K562 (cell line): ENCODE results near the gene ANKLE2. TPM values are rescaled to one million over a fixed set of nuclear protein-coding genes. Genes with fewer than 3 reads are reported as not detected.
A peak's percentile ranks its signal among the peaks of the same experiment; 100 is the strongest.

Experiments used
- ARID3B ChIP-seq: fragments of 250-450 bp; sonication (Bioruptor Pico); IDR thresholded peaks from 2 replicates; pipeline ENCODE4 v1.4.0; 2020; ENCODE audit warnings: borderline replicate concordance
- ATF1 ChIP-seq, 2 experiments: fragments of 450-650 bp in 1 of 2; IDR thresholded peaks; 2 replicates each; pipeline ENCODE4 v1.6.1; 2016; ENCODE audit warnings: missing compliant biosample characterization in 1 of 2, missing genetic modification characterization in 1 of 2
- CUX1 ChIP-seq: fragments of 200-800 bp; sonication (Bioruptor generic); IDR thresholded peaks from 2 replicates; pipeline ENCODE4 v1.6.1; 2016; ENCODE audit warnings: missing genetic modification characterization, missing compliant biosample characterization
- DLX4 ChIP-seq: fragments of 250-450 bp; sonication (Bioruptor Pico); IDR thresholded peaks from 2 replicates; pipeline ENCODE4 v1.6.1; 2021; ENCODE audit warnings: mild to moderate bottlenecking
- DMBX1 ChIP-seq: fragments of 250-450 bp; sonication (Bioruptor Pico); IDR thresholded peaks from 2 replicates; pipeline ENCODE4 v1.8.0; 2022; ENCODE audit warnings: inconsistent platforms, mild to moderate bottlenecking, moderate library complexity, borderline replicate concordance
- FOXJ2 ChIP-seq: fragments of 200-800 bp; sonication (Bioruptor generic); IDR thresholded peaks from 2 replicates; pipeline ENCODE4 v1.6.1; 2016; ENCODE audit warnings: missing genetic modification characterization, missing compliant biosample characterization
- FOXM1 ChIP-seq, 2 experiments: fragments of 450-650 bp in 1 of 2; sonication (generic) in 1 of 2; formaldehyde crosslinking in 1 of 2; IDR thresholded peaks; 2 replicates each; pipeline versions ENCODE4 v1.6.1 to v1.9.0; 2017 to 2022; ENCODE audit warnings: low read depth in 2 of 2, mild to moderate bottlenecking in 2 of 2, missing genetic modification reagents in 1 of 2, moderate library complexity in 1 of 2
- FOXP1 ChIP-seq: sonication (generic); formaldehyde crosslinking; IDR thresholded peaks from 2 replicates; pipeline ENCODE4 v1.8.0; 2022; ENCODE audit warnings: mild to moderate bottlenecking, missing genetic modification reagents
- GABPA ChIP-seq: fragments of 200-800 bp; sonication (Bioruptor generic); conservative IDR thresholded peaks from 2 replicates; pipeline ENCODE4 v1.6.1; 2016; ENCODE audit warnings: low read depth, missing genetic modification characterization, missing compliant biosample characterization
- GABPB2 ChIP-seq: fragments of 250-450 bp; sonication (Bioruptor Pico); conservative IDR thresholded peaks from 2 replicates; pipeline ENCODE4 v1.5.1; 2021; ENCODE audit warnings: mild to moderate bottlenecking
- JUN ChIP-seq, 2 experiments: sonication (generic) in 1 of 2; formaldehyde crosslinking in 1 of 2; IDR thresholded peaks; 2 replicates each; pipeline versions ENCODE4 v1.6.1 to v1.8.0; 2012 to 2022; ENCODE audit warnings: borderline replicate concordance in 2 of 2, mild to moderate bottlenecking in 2 of 2, improper control_type of control experiment in 1 of 2, low read depth in 1 of 2, low read length in 1 of 2, missing genetic modification reagents in 1 of 2
- MAFK ChIP-seq: IDR thresholded peaks from 2 replicates; pipeline ENCODE4 v1.6.1; 2011; ENCODE audit warnings: low read length, improper control_type of control experiment
- MCM2 ChIP-seq: fragments of 450-650 bp; IDR thresholded peaks from 2 replicates; pipeline ENCODE4 v1.6.1; 2017; ENCODE audit warnings: low read depth, mild to moderate bottlenecking
- PTRF ChIP-seq: fragments of 450-650 bp; IDR thresholded peaks from 2 replicates; pipeline ENCODE4 v1.6.1; 2016; ENCODE audit warnings: mild to moderate bottlenecking, missing genetic modification characterization, missing compliant biosample characterization
- SRSF7 ChIP-seq: fragments of 200-400 bp; formaldehyde crosslinking; optimal IDR thresholded peaks from 2 replicates; pipeline ENCODE3; 2017; ENCODE audit warnings: mild to moderate bottlenecking, low read depth, low read length
- ZNF212 ChIP-seq: fragments of 450-650 bp; formaldehyde crosslinking; IDR thresholded peaks from 2 replicates; pipeline ENCODE4 v1.4.0; 2020; ENCODE audit warnings: mild to moderate bottlenecking
- ZNF41 ChIP-seq: fragments of 250-450 bp; sonication (Bioruptor Pico); conservative IDR thresholded peaks from 2 replicates; pipeline ENCODE4 v1.4.0; 2020; ENCODE audit warnings: mild to moderate bottlenecking
- ZNF436 ChIP-seq: fragments of 250-450, 450-650 bp; sonication (Bioruptor Pico); formaldehyde crosslinking; IDR thresholded peaks from 2 replicates; pipeline ENCODE4 v1.7.0; 2020; ENCODE audit warnings: mild to moderate bottlenecking
- ZNF696 ChIP-seq: fragments of 250-450 bp; sonication (Bioruptor Pico); conservative IDR thresholded peaks from 2 replicates; pipeline ENCODE4 v1.4.0; 2020; ENCODE audit warnings: mild to moderate bottlenecking, moderate library complexity
- polyA plus RNA-seq, 8 experiments: library from polyadenylated mRNA; depleted of rRNA in 4 of 8; stranded (reverse) in 5 of 8; unstranded in 3 of 8; fragments of >200 nt; fragmentation: Nextera tagmentation in 2 of 8; fragmentation: Illumina TruSeq in 1 of 8; extraction: Ambion mirVana in 2 of 8; extraction: Trizol in 1 of 8; gene quantifications; 2 replicates each; pipeline versions ENCODE4 v1.2.1 to v1.2.3, GENCODE V29; 2011 to 2014; ENCODE audit warnings: inconsistent platforms in 1 of 8, missing spikeins in 1 of 8
- total RNA-seq, 7 experiments: library from RNA; depleted of rRNA in 6 of 7; stranded (reverse); fragments of >200 nt in 6 of 7; fragmentation: Illumina TruSeq in 2 of 7; extraction: Trizol in 2 of 7; gene quantifications; 2 replicates each; pipeline versions ENCODE4 v1.2.1 to v1.2.3, GENCODE V29; 2011 to 2021; ENCODE audit warnings: low replicate concordance in 1 of 7

The ANKLE2 gene
- total and polyA plus RNA-seq, 9 of the 15 experiments (the other 6 are each of a cell fraction or from before 2014, with no cell fraction given) = 3.2 to 57.7 (median 45.6) TPM

DNA sequence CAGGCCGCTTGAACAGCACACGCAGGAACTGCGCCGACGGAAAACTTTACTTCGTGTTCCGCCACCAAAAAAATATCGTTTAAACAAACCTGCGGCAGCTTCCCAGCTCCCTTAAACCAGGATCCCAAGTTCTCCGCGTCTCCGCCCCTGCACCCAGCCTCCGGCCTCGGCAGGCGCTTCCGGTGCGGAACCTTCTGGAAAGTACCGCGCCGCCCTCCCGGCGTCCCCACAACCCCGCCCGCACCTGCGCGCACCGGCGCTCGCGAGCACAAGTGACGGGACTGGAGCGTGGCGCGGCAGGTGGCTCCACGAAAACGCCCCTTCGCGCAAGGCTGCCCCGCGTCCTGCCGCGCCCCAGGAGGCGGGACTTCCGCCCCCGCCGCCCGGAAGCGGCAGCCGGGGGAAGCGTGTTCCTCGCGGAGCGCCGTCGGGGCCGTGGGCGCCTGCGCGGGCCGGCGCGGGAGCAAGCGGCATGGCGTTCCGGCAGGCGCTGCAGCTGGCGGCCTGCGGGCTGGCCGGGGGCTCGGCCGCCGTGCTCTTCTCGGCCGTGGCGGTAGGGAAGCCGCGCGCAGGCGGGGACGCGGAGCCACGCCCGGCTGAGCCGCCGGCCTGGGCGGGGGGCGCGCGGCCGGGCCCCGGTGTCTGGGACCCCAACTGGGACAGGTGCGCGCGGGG is 51.1 kb downstream of the ANKLE2 start, which contains the start of gene PGAM5 (continued):
- TF ChIP-seq CUX1 (no peak), SRSF7 (no peak), ATF1 (CRISPR knock-in tag; IDR thresholded peaks at IDR 0.05) (no peak), ATF1 (tag; IDR thresholded peaks at IDR 0.05) (peak; percentile 66), GABPB2 (CRISPR knock-in tag) (no peak), DLX4 (CRISPR knock-in tag) (no peak), FOXJ2 (tag) (0 out of 2 replicates have a peak, but pooled peaks have one; percentile 22), JUN (IDR thresholded peaks at IDR 0.05; ENCODE audit: borderline replicate concordance, low read depth, low read length) (peak; percentile 50; the same call in 1 of the 2 replicates), JUN (CRISPR knock-in tag; IDR thresholded peaks at IDR 0.05; ENCODE audit: borderline replicate concordance) (no peak), ARID3B (CRISPR knock-in tag) (no peak), GABPA (peak; percentile 99), PTRF (tag) (no peak), FOXP1 (CRISPR knock-in tag) (peak; percentile 54; the same call in 1 of the 2 replicates), ZNF212 (no peak), MAFK (no peak), ZNF41 (no peak), ZNF436 (CRISPR knock-in tag) (no peak), MCM2 (no peak), ZNF696 (CRISPR knock-in tag) (no peak), FOXM1 (IDR thresholded peaks at IDR 0.05; ENCODE audit: low read depth) (no peak), FOXM1 (CRISPR knock-in tag; IDR thresholded peaks at IDR 0.05; ENCODE audit: low read depth) (no peak), DMBX1 (CRISPR knock-in tag) (no peak)
